GM18511 (cell line): Measurements from ENCODE around the gene HSPA2.
"Not testable (repeated sequence)": the region's sequence is repeated elsewhere in the genome, so short reads cannot be mapped to it uniquely, and the experiment has no call there.

ENCODE experiments used
- ATAC-seq: cut with Tn5 transposase; IDR thresholded peaks from one replicate; pipeline ENCODE4 v1.9.1; 2021; ENCODE audit warnings: mild to moderate bottlenecking, moderate library complexity; ENCODE audit not compliant: unreplicated experiment

Gene HSPA2

GRCh38 chr14:64558216-64558615, 17.7 kb downstream of the HSPA2 start:
- not testable (repeated sequence) for ATAC-seq

GRCh38 chr14:64561631-64562030, 21.1 kb downstream of the HSPA2 start:
- no peak for ATAC-seq

GRCh38 chr14:64562436-64562835, 21.9 kb downstream of the HSPA2 start:
- ATAC-seq: no peak

GRCh38 chr14:64563696-64564095, 23.2 kb downstream of the HSPA2 start:
- ATAC-seq: no peak

- no peak for ATAC-seq
Measured at GRCh38 chr14:64566651-64567122, 26.1 kb downstream of the HSPA2 start.

- no peak for ATAC-seq
Measured at GRCh38 chr14:64569138-64569631, 28.6 kb downstream of the HSPA2 start.

GRCh38 chr14:64569646-64570045, 29.1 kb downstream of the HSPA2 start:
- not testable (repeated sequence) for ATAC-seq

GRCh38 chr14:64572386-64573104, 32.0 kb downstream of the HSPA2 start:
- no peak for ATAC-seq

- ATAC-seq: no peak
Measured at GRCh38 chr14:64573109-64573508, 32.6 kb downstream of the HSPA2 start.

GRCh38 chr14:64574371-64575107, 34.0 kb downstream of the HSPA2 start:
- no peak for ATAC-seq

- no peak for ATAC-seq
Measured at GRCh38 chr14:64577211-64577610, 36.7 kb downstream of the HSPA2 start.

GRCh38 chr14:64580467-64580866, 39.9 kb downstream of the HSPA2 start:
- no peak for ATAC-seq

- ATAC-seq: no peak
Measured at GRCh38 chr14:64581363-64581762, 40.8 kb downstream of the HSPA2 start.

- no peak for ATAC-seq
Measured at GRCh38 chr14:64581817-64582216, 41.3 kb downstream of the HSPA2 start.

GRCh38 chr14:64584190-64584589, 43.6 kb downstream of the HSPA2 start:
- no peak for ATAC-seq

GRCh38 chr14:64591809-64592208, 51.3 kb downstream of the HSPA2 start:
- no peak for ATAC-seq
